Fibroblast of skin of abdomen (primary cell): Measurements from ENCODE around the gene FILIP1.

Source experiments
- DNase-seq: peaks from one replicate; pipeline ENCODE4 v3.0.0-alpha.2; 2013

The FILIP1 gene

GRCh38 chr6:75379536-75379935 lies 114.1 kb downstream of the FILIP1 start:
- no peak for DNase-seq

- no peak for DNase-seq
These were observed 115.5 kb downstream of the FILIP1 start for GRCh38 chr6:75378101-75378500.

- DNase-seq = no peak
These were observed 116.2 kb downstream of the FILIP1 start for GRCh38 chr6:75377386-75377785.

- DNase-seq = peak; percentile 33
These were observed 117.1 kb downstream of the FILIP1 start for GRCh38 chr6:75376347-75377024.

GRCh38 chr6:75374961-75375400 lies 118.6 kb downstream of the FILIP1 start:
- no peak for DNase-seq

GRCh38 chr6:75372884-75373283 lies 120.7 kb downstream of the FILIP1 start:
- DNase-seq = no peak

- DNase-seq = no peak
These were observed 123.6 kb downstream of the FILIP1 start for GRCh38 chr6:75370011-75370410.

- DNase-seq = no peak
These were observed 124.7 kb downstream of the FILIP1 start for GRCh38 chr6:75368864-75369402.

- peak; percentile 10 for DNase-seq
These were observed 125.3 kb downstream of the FILIP1 start for GRCh38 chr6:75368151-75368779.

GRCh38 chr6:75363304-75363703 lies 130.3 kb downstream of the FILIP1 start:
- no peak for DNase-seq

- DNase-seq = no peak
These were observed 140.0 kb downstream of the FILIP1 start for GRCh38 chr6:75353644-75354043.

GRCh38 chr6:75351570-75351969 lies 142.0 kb downstream of the FILIP1 start:
- no peak for DNase-seq

- no peak for DNase-seq
These were observed 142.8 kb downstream of the FILIP1 start for GRCh38 chr6:75350808-75351207.

GRCh38 chr6:75350156-75350555 lies 143.4 kb downstream of the FILIP1 start:
- DNase-seq = no peak

GRCh38 chr6:75349262-75349984 lies 144.2 kb downstream of the FILIP1 start:
- peak; percentile 15 for DNase-seq

- no peak for DNase-seq
These were observed 144.7 kb downstream of the FILIP1 start for GRCh38 chr6:75348882-75349261.

- DNase-seq = peak; percentile 21
These were observed 145.5 kb downstream of the FILIP1 start for GRCh38 chr6:75347898-75348610.

GRCh38 chr6:75345413-75345812 lies 148.2 kb downstream of the FILIP1 start:
- DNase-seq = no peak

- no peak for DNase-seq
These were observed 149.1 kb downstream of the FILIP1 start for GRCh38 chr6:75344455-75344854.

GRCh38 chr6:75344021-75344420 lies 149.6 kb downstream of the FILIP1 start:
- no peak for DNase-seq

GRCh38 chr6:75337835-75338580 lies 155.6 kb downstream of the FILIP1 start:
- DNase-seq = peak; percentile 22
